ENCODE data around the gene AGXT2. TPM values are rescaled to one million over a fixed set of nuclear protein-coding genes. Genes with fewer than 3 reads are reported as not detected.

Gene AGXT2
- polyA plus RNA-seq, 1 experiment = not detected

- no peak for DNase-seq (ENCODE audit: low read depth)
- ChIA-PET CTCF (no interaction called here), POLR2A (no interaction called here)
- no peaks in the 10 kb centered on the region for H3K36me3 ChIP-seq (ENCODE audit: control insufficient read depth, insufficient read depth, low read length)
- no peaks in the 10 kb centered on the region for H3K27me3 ChIP-seq (ENCODE audit: control insufficient read depth, insufficient read depth, low read length)
- no peak for TF ChIP-seq CTCF (IDR thresholded peaks at IDR 0.05; ENCODE audit: insufficient read depth, low read depth, low read length)
- H3K4me3 ChIP-seq (ENCODE audit: low read depth, low read length) = no peak overlapping the region
Measured at GRCh38 chr5:35082530-35082929, 34.8 kb upstream of the AGXT2 start.

DNA sequence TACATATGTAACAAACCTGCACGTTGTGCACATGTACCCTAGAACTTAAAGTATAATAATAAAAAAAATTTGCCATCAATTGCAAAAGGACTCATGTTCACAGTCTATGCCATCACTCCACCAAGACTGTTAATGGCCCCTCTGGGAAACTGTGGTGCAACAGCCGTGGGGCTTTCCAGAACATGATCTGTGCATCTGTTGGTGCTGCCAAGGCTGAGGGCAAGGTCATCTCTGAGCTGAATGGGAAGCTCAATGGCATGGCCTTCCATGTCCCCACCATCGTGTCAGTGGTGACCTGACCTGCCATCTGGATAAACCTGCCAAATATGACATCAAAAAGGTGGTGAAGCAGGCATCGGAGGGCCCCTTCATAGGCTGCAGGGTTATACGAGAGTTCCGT lies 33.4 kb upstream of the AGXT2 start:
- no peak for TF ChIP-seq CTCF (IDR thresholded peaks at IDR 0.05; ENCODE audit: insufficient read depth, low read depth, low read length)
- no peak for DNase-seq (ENCODE audit: low read depth)
- H3K36me3 ChIP-seq (ENCODE audit: control insufficient read depth, insufficient read depth, low read length) = no peaks in the 10 kb centered on the region
- no peaks in the 10 kb centered on the region for H3K27me3 ChIP-seq (ENCODE audit: control insufficient read depth, insufficient read depth, low read length)
- H3K4me3 ChIP-seq (ENCODE audit: low read depth, low read length) = no peak overlapping the region
- CTCF ChIA-PET = no interaction called here
- POLR2A ChIA-PET = no interaction called here

DNA sequence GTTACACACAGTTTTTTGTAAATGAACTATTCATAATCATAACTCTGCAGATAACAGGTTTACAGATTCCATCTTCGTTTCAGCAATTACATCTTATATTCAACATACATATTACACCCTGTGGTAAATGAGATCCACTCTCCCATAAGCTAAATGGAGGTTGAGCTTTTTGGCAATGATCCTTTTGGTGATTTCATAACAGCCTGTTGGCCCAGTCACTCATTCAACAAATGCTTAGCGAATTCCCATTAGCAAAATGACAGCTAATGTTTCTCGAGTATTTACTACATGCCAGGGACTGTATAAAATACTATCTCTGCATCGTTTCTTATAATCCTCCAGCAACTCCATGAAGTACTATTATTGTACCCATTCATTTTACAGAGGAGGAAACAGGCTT lies 25.4 kb upstream of the AGXT2 start:
- CTCF ChIA-PET = interaction anchor here (0.7 to 1.2 kb wide), 2 partner anchors 15 to 70 kb away, joined by 3 to 4 read pairs; no protein-coding TSS in a partner anchor
- no peak for TF ChIP-seq CTCF (IDR thresholded peaks at IDR 0.05; ENCODE audit: insufficient read depth, low read depth, low read length)
- no peak for DNase-seq (ENCODE audit: low read depth)
- H3K27me3 ChIP-seq (ENCODE audit: control insufficient read depth, insufficient read depth, low read length) = no peaks in the 10 kb centered on the region
- POLR2A ChIA-PET = no interaction called here
- H3K4me3 ChIP-seq (ENCODE audit: low read depth, low read length) = no peak overlapping the region
- no peaks in the 10 kb centered on the region for H3K36me3 ChIP-seq (ENCODE audit: control insufficient read depth, insufficient read depth, low read length)

DNA sequence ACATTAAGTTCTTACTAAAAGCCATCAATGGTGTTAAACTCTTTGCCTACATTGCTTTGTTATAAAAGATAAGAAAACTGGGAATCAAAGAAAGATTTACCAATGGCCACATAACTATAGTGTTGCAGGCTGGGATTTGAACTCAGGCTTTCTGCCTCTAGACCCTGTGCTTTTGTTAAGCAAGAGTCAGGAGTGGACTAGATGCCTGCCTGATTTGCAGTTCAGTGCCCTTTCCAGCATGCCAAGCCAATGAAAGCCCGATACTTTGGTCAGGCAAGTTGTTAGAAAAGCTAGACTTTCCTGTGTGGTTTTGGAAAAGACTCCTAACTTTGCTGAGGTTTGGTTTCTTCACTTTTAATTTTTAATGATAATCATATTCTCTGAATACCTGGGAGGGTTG lies 21.4 kb upstream of the AGXT2 start:
- ChIA-PET POLR2A (no interaction called here), CTCF (no interaction called here)
- no peaks in the 10 kb centered on the region for H3K27me3 ChIP-seq (ENCODE audit: control insufficient read depth, insufficient read depth, low read length)
- H3K36me3 ChIP-seq (ENCODE audit: control insufficient read depth, insufficient read depth, low read length) = no peaks in the 10 kb centered on the region
- no peak overlapping the region for H3K4me3 ChIP-seq (ENCODE audit: low read depth, low read length)
- TF ChIP-seq CTCF (IDR thresholded peaks at IDR 0.05; ENCODE audit: insufficient read depth, low read depth, low read length) = no peak
- DNase-seq (ENCODE audit: low read depth) = no peak

DNA sequence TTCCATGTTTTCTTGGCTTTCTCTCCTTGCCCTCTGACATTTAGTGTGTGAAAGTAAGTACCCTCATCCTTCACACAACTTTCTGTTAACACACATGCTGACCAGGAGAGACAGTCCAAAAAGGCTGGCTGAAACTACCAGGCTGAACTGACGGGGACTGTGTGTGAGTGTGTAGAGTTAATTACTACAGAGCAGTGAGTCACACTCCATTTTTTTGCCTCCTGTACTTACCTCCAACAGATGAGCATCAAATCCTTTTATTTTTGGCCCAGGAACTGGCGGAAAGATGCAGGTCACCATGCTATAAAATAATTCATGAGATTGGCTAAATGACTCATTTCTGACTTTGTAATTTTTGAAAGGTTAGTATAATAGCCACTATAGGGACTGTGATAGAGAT lies 20.2 kb upstream of the AGXT2 start:
- Histone ChIP-seq H3K36me3 (ENCODE audit: control insufficient read depth, insufficient read depth, low read length) (no peaks in the 10 kb centered on the region), H3K27me3 (ENCODE audit: control insufficient read depth, insufficient read depth, low read length) (no peaks in the 10 kb centered on the region), H3K4me3 (ENCODE audit: low read depth, low read length) (no peak overlapping the region)
- no peak for TF ChIP-seq CTCF (IDR thresholded peaks at IDR 0.05; ENCODE audit: insufficient read depth, low read depth, low read length)
- CTCF ChIA-PET = interaction anchor here (1.6 kb wide), 1 partner anchor 21 kb away, joined by 3 read pairs; no protein-coding TSS in a partner anchor
- DNase-seq (ENCODE audit: low read depth) = no peak
- POLR2A ChIA-PET = no interaction called here
